ENCODE data around the gene CDH4.

The CDH4 gene

DNA sequence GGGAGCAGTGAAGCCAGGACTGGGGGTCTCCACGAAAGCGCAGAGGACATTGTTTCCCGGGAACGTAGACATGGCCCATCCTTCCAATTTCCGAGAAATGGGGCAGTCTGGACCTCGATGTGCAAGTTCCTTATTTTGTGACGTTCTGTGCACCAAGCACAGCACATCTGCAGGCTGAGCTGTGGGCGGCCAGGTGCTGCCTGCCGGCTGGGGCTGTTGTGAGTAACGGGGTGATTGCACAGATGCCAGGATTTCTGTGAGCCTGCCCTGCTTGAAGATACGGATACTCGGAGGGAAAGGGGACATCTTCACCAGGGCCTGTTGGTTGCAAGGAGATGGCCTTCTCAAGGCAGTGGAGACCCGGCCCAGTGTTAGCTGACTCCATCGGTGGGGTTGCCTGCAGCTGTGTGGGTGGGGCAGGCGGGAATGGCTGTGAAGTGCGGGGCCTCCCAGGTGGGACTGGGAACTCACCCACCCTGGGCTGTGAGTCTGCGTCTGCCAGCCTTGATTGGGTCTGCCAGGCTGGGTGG lies 27.6 kb downstream of the CDH4 start:
- Histone ChIP-seq H3K9me3 (ENCODE audit: control insufficient read depth in 2 of 2, low read length in 2 of 2) (peaks cover 0 to 2% of the 10 kb centered on the region in 2 donors), H3K9ac (ENCODE audit: low read depth in 1 of 2, low read length in 2 of 2) (no peak overlapping the region), H3K4me3 (ENCODE audit: low read length in 2 of 2) (no peak overlapping the region), H3K36me3 (ENCODE audit: control insufficient read depth in 2 of 2, insufficient read depth in 2 of 2, low read length in 2 of 2) (no peaks in the 10 kb centered on the region), H3K27ac (ENCODE audit: low read depth in 2 of 2, low read length in 2 of 2) (no peak overlapping the region), H3K27me3 (ENCODE audit: control insufficient read depth in 2 of 2, insufficient read depth in 2 of 2, low read length in 2 of 2) (no peaks in the 10 kb centered on the region), H3K4me1 (ENCODE audit: control insufficient read depth in 2 of 2, insufficient read depth in 2 of 2, low read length in 2 of 2) (no peaks in the 10 kb centered on the region)

DNA sequence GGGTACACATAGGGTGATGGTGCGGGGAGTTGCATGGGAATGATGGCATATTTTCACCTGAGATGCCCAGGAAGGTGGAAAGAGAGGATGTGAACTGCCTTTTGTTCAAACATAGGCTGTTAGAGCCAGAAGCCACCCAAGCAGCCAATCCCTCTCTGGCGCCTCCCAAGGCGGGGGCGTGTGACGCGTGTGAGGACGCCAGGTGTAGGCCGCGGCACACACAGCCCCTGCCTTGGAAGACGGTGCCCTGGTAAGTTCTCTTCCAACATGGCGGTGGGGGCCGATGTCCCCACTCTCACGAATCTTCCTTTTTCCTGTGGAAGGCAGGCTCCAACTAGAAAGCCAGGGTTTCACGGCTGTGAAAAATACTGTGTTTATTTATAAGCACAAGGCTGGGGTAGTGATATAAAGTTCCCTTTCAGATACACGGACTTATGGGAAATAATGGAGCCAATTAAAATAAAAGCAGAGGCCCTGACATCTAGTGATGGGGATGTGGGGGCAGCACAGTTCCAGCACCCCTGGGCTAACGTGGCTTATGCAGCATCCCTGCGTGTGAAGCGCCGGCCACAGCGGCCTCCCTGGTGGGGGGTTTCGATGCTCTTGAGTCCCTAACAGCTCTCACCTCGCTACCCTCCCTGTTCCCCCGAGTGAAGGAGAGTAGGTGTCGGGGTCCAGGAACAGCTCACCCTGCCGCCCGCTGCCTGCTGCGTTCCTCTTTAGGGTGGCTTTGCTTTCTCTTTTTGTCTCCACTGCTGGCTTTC lies 28.3 kb downstream of the CDH4 start:
- no peaks in the 10 kb centered on the region for H3K4me1 ChIP-seq (ENCODE audit: control insufficient read depth in 2 of 2, insufficient read depth in 2 of 2, low read length in 2 of 2)

DNA sequence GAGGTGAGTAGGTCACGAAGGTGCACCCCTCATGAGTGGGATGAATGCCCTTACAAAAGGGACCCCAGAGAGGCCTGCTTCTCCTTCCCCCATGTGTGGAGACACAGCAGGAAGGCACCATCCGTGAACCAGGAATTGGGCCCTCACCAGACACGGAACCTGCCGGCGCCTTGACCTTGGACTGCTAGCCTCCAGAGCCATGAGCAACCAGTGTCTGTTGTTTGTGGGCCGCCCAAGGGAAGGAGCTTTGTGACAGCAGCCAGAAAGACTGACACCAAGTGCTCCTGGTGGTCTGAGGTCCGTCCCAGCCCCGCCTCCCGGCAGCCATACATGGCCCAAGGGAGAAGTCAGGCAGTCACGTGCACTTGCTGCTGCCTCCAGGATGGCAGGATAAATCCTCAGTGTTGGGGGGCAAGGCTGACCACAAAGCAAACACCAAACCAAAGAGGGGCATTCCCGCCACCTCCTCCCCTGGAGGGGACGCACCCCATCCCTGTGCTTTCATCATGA lies 29.3 kb downstream of the CDH4 start:
- Histone ChIP-seq H3K4me1 (ENCODE audit: control insufficient read depth in 2 of 2, insufficient read depth in 2 of 2, low read length in 2 of 2) (no peaks in the 10 kb centered on the region), H3K27ac (ENCODE audit: low read depth in 2 of 2, low read length in 2 of 2) (no peak overlapping the region), H3K4me3 (ENCODE audit: low read length in 2 of 2) (no peak overlapping the region), H3K9me3 (ENCODE audit: control insufficient read depth in 2 of 2, low read length in 2 of 2) (peaks cover 0 to 2% of the 10 kb centered on the region in 2 donors), H3K27me3 (ENCODE audit: control insufficient read depth in 2 of 2, insufficient read depth in 2 of 2, low read length in 2 of 2) (no peaks in the 10 kb centered on the region), H3K36me3 (ENCODE audit: control insufficient read depth in 2 of 2, insufficient read depth in 2 of 2, low read length in 2 of 2) (no peaks in the 10 kb centered on the region), H3K9ac (ENCODE audit: low read depth in 1 of 2, low read length in 2 of 2) (no peak overlapping the region)

More for the DNA sequence above, 28.3 kb downstream of the CDH4 start:
- Histone ChIP-seq H3K4me3 (ENCODE audit: low read length in 2 of 2) (no peak overlapping the region), H3K9ac (ENCODE audit: low read depth in 1 of 2, low read length in 2 of 2) (no peak overlapping the region), H3K9me3 (ENCODE audit: control insufficient read depth in 2 of 2, low read length in 2 of 2) (peaks cover 0 to 2% of the 10 kb centered on the region in 2 donors), H3K27ac (ENCODE audit: low read depth in 2 of 2, low read length in 2 of 2) (no peak overlapping the region), H3K27me3 (ENCODE audit: control insufficient read depth in 2 of 2, insufficient read depth in 2 of 2, low read length in 2 of 2) (no peaks in the 10 kb centered on the region), H3K36me3 (ENCODE audit: control insufficient read depth in 2 of 2, insufficient read depth in 2 of 2, low read length in 2 of 2) (no peaks in the 10 kb centered on the region)

DNA sequence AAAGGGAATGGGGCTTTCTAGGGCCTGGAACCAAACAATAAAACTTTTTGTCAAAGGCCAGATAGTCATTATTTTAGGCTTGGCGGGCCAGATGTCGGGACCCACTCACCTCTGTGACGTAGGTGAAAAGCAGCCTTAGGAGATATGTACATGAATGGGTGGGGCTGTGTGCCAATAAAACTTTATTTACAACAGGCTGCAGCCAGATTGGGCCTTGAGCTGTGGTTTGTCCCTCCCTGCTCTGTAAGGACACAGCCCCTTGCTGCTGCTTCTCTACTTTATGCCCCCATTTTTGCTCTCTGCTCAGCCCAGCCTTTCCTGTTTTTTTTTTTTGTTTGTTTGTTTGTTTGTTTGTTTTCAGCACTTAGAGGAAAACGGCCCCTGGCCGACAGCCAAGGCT lies 32.7 kb downstream of the CDH4 start:
- Histone ChIP-seq H3K4me1 (ENCODE audit: control insufficient read depth in 2 of 2, insufficient read depth in 2 of 2, low read length in 2 of 2) (no peaks in the 10 kb centered on the region), H3K36me3 (ENCODE audit: control insufficient read depth in 2 of 2, insufficient read depth in 2 of 2, low read length in 2 of 2) (no peaks in the 10 kb centered on the region), H3K27ac (ENCODE audit: low read depth in 2 of 2, low read length in 2 of 2) (no peak overlapping the region), H3K9ac (ENCODE audit: low read depth in 1 of 2, low read length in 2 of 2) (no peak overlapping the region), H3K4me3 (ENCODE audit: low read length in 2 of 2) (no peak overlapping the region), H3K9me3 (ENCODE audit: control insufficient read depth in 2 of 2, low read length in 2 of 2) (peaks cover 0 to 2% of the 10 kb centered on the region in 2 donors), H3K27me3 (ENCODE audit: control insufficient read depth in 2 of 2, insufficient read depth in 2 of 2, low read length in 2 of 2) (no peaks in the 10 kb centered on the region)

DNA sequence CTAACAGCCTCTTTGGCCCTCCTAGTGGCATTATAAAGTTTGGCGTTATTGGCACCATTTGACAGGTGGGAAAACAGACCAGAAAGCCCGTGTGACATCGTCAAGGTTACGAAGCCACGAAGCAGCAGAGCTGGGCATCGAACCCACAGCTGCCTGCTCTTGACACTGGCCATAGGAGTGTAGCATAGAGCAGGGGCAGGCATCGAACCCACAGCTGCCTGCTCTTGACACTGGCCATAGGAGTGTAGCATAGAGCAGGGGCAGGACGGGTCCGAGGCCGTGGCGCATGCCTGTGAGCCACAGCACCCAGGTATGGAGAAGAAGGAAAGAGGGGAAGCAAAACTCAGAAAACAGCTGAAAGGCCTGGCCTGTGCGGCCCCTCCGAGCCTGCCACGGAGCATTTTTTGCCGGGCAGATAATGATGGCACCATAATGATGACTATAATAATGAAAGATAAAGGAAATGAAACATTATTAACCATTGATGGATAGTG lies 33.1 kb downstream of the CDH4 start:
- peaks cover 0 to 2% of the 10 kb centered on the region in 2 donors for H3K9me3 ChIP-seq (ENCODE audit: control insufficient read depth in 2 of 2, low read length in 2 of 2)
- no peak overlapping the region for H3K9ac ChIP-seq (ENCODE audit: low read depth in 1 of 2, low read length in 2 of 2)
- H3K27me3 ChIP-seq (ENCODE audit: control insufficient read depth in 2 of 2, insufficient read depth in 2 of 2, low read length in 2 of 2): no peaks in the 10 kb centered on the region
- H3K4me1 ChIP-seq (ENCODE audit: control insufficient read depth in 2 of 2, insufficient read depth in 2 of 2, low read length in 2 of 2): no peaks in the 10 kb centered on the region
- no peak overlapping the region for H3K4me3 ChIP-seq (ENCODE audit: low read length in 2 of 2)
- H3K27ac ChIP-seq (ENCODE audit: low read depth in 2 of 2, low read length in 2 of 2): no peak overlapping the region
- H3K36me3 ChIP-seq (ENCODE audit: control insufficient read depth in 2 of 2, insufficient read depth in 2 of 2, low read length in 2 of 2): no peaks in the 10 kb centered on the region

DNA sequence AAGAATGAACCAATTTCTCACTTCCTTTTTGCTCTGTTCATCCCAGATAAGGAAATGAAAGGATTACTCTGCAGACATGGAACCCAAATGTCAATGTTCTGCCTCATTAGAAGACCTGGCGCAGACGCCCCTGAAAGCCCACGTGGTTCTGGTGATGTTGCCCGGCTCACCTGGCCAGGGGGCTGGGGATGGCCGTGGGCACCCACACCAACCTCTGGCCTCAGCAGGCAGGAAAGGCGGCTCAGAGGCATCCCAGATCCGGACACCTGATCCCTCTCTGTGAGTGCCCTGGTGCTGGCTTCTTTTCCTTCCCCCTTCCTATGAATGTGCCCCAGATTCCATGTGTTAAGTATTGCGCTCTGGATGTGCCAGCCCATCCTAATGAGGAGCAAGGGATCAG lies 33.6 kb downstream of the CDH4 start:
- Histone ChIP-seq H3K36me3 (ENCODE audit: control insufficient read depth in 2 of 2, insufficient read depth in 2 of 2, low read length in 2 of 2) (no peaks in the 10 kb centered on the region), H3K4me1 (ENCODE audit: control insufficient read depth in 2 of 2, insufficient read depth in 2 of 2, low read length in 2 of 2) (no peaks in the 10 kb centered on the region), H3K9me3 (ENCODE audit: control insufficient read depth in 2 of 2, low read length in 2 of 2) (peaks cover 0 to 3% of the 10 kb centered on the region in 2 donors), H3K9ac (ENCODE audit: low read depth in 1 of 2, low read length in 2 of 2) (no peak overlapping the region), H3K4me3 (ENCODE audit: low read length in 2 of 2) (no peak overlapping the region), H3K27me3 (ENCODE audit: control insufficient read depth in 2 of 2, insufficient read depth in 2 of 2, low read length in 2 of 2) (no peaks in the 10 kb centered on the region), H3K27ac (ENCODE audit: low read depth in 2 of 2, low read length in 2 of 2) (no peak overlapping the region)

DNA sequence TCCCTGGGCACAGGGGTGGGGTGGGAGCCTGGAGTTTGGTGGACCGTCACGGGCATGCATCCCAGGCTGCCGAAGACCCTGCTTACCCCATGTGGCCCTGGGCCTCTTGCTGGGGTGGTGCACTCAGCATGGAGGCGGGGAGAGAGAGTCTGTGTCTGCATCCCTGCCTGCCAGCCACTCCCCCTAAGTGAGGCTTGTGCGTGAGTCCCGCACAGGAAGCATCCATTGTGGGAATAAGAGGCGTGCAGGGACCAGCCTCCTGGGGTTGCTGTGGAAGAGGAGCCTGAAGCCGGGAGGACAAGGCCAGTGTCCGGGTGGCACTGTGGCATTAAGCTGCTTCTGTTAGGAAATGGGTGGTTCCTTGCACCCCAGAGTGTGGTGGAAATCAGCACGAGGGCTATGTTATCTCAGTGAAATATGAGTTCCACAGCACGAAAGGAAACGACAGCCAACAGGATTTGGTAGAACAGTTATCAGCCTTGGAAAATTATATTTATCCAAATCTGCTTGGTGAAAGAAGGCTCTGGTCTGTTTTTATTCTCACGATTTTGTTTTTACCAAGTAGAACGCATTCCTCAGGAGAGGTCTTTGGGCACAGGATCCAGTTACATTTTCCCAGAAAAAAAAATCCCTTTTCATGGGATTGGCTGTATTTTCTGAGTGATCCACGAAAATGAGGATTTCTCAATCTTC lies 35.7 kb downstream of the CDH4 start:
- Histone ChIP-seq H3K4me3 (ENCODE audit: low read length in 2 of 2) (no peak overlapping the region), H3K36me3 (ENCODE audit: control insufficient read depth in 2 of 2, insufficient read depth in 2 of 2, low read length in 2 of 2) (no peaks in the 10 kb centered on the region), H3K27me3 (ENCODE audit: control insufficient read depth in 2 of 2, insufficient read depth in 2 of 2, low read length in 2 of 2) (no peaks in the 10 kb centered on the region), H3K9ac (ENCODE audit: low read depth in 1 of 2, low read length in 2 of 2) (no peak overlapping the region), H3K27ac (ENCODE audit: low read depth in 2 of 2, low read length in 2 of 2) (no peak overlapping the region), H3K9me3 (ENCODE audit: control insufficient read depth in 2 of 2, low read length in 2 of 2) (peaks cover 0 to 5% of the 10 kb centered on the region in 2 donors), H3K4me1 (ENCODE audit: control insufficient read depth in 2 of 2, insufficient read depth in 2 of 2, low read length in 2 of 2) (no peaks in the 10 kb centered on the region)

DNA sequence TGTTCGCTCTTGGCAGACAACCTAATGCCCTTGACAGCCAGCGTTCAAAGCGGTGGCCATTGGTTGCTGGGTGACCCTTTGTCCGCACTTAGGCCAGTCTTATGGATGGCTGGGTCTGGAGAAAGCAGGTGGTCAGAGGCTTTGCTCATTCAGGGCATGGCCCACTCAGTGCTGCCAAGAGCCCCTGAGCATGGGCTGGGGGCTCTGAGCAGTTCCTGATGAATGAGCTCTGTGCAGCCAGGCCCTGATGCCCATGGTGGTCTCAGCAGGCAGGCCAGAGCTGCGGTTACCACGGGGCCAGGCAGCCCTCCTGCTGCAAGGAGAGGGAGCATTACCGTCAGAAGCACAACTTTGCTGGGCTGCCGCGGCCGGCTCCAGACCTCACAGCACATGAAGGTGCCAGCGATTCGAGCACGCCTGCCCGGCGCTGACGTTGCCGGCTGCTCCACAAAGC lies 36.3 kb downstream of the CDH4 start:
- Histone ChIP-seq H3K36me3 (ENCODE audit: control insufficient read depth in 2 of 2, insufficient read depth in 2 of 2, low read length in 2 of 2) (no peaks in the 10 kb centered on the region), H3K27me3 (ENCODE audit: control insufficient read depth in 2 of 2, insufficient read depth in 2 of 2, low read length in 2 of 2) (no peaks in the 10 kb centered on the region), H3K27ac (ENCODE audit: low read depth in 2 of 2, low read length in 2 of 2) (no peak overlapping the region), H3K4me1 (ENCODE audit: control insufficient read depth in 2 of 2, insufficient read depth in 2 of 2, low read length in 2 of 2) (no peaks in the 10 kb centered on the region), H3K9me3 (ENCODE audit: control insufficient read depth in 2 of 2, low read length in 2 of 2) (peaks cover 0 to 5% of the 10 kb centered on the region in 2 donors), H3K9ac (ENCODE audit: low read depth in 1 of 2, low read length in 2 of 2) (no peak overlapping the region), H3K4me3 (ENCODE audit: low read length in 2 of 2) (no peak overlapping the region)

DNA sequence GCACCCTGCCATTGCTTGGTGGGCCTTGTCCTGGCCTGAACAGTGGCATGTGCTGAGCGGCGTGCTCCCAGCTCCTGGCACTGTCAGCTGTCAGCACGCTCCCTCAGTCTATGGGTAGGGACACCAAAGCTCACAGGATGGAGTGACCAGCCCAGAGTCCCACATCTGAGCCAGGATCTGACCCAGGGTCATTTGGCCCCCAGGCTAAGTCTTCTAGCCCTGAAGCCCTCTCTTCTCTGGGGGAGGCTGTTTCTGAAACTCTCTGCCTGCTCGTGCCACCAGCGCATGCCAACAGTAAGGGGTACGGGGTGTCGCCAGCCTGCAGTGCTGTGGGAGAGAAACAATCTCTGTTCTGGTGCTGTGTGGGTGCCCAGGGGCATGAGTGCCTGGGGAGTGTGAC lies 37.1 kb downstream of the CDH4 start:
- H3K4me3 ChIP-seq (ENCODE audit: low read length in 2 of 2): no peak overlapping the region
- no peaks in the 10 kb centered on the region for H3K36me3 ChIP-seq (ENCODE audit: control insufficient read depth in 2 of 2, insufficient read depth in 2 of 2, low read length in 2 of 2)
- no peaks in the 10 kb centered on the region for H3K27me3 ChIP-seq (ENCODE audit: control insufficient read depth in 2 of 2, insufficient read depth in 2 of 2, low read length in 2 of 2)
- no peaks in the 10 kb centered on the region for H3K4me1 ChIP-seq (ENCODE audit: control insufficient read depth in 2 of 2, insufficient read depth in 2 of 2, low read length in 2 of 2)
- no peak overlapping the region for H3K27ac ChIP-seq (ENCODE audit: low read depth in 2 of 2, low read length in 2 of 2)
- H3K9me3 ChIP-seq (ENCODE audit: control insufficient read depth in 2 of 2, low read length in 2 of 2): peaks cover 0 to 3% of the 10 kb centered on the region in 2 donors
- no peak overlapping the region for H3K9ac ChIP-seq (ENCODE audit: low read depth in 1 of 2, low read length in 2 of 2)

DNA sequence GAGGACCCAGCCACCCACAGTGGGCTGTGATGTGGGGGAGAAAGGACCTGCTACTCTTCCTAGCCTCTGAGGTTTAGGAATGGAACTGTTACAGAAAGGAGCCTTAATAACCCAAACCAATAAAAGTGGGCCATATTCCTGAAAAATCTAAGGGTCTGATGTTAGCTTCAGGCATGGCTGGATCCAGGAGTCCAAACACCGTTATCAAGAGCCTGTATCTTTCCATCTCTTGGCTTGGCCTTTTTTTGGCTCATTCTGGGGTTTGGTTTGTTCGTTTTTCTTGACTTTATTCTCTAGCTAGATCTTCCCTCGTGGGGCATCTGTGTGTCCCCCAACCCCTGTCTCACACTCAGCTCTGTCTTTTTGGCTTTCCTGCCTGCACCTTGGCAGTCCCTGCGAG lies 38.7 kb downstream of the CDH4 start:
- H3K27ac ChIP-seq (ENCODE audit: low read depth in 2 of 2, low read length in 2 of 2): no peak overlapping the region
- no peak overlapping the region for H3K4me3 ChIP-seq (ENCODE audit: low read length in 2 of 2)
- H3K9me3 ChIP-seq (ENCODE audit: control insufficient read depth in 2 of 2, low read length in 2 of 2): peaks cover 0 to 3% of the 10 kb centered on the region in 2 donors
- no peak overlapping the region for H3K9ac ChIP-seq (ENCODE audit: low read depth in 1 of 2, low read length in 2 of 2)
- H3K36me3 ChIP-seq (ENCODE audit: control insufficient read depth in 2 of 2, insufficient read depth in 2 of 2, low read length in 2 of 2): no peaks in the 10 kb centered on the region
- H3K27me3 ChIP-seq (ENCODE audit: control insufficient read depth in 2 of 2, insufficient read depth in 2 of 2, low read length in 2 of 2): no peaks in the 10 kb centered on the region
- H3K4me1 ChIP-seq (ENCODE audit: control insufficient read depth in 2 of 2, insufficient read depth in 2 of 2, low read length in 2 of 2): no peaks in the 10 kb centered on the region

Measured in mucosa of rectum (tissue), 2 donors.